NK-92 treated with Interleukin-12 subunit alpha and Interleukin-12 subunit beta, amount 100 ng/mL, for 24 hours (cell line): ENCODE results near the gene SMCR8.
"Not testable (repeated sequence)": the region's sequence is repeated elsewhere in the genome, so short reads cannot be mapped to it uniquely, and the experiment has no call there.

Experiments used
- DNase-seq: peaks from one replicate; lab custom pipeline; 2025; lab: John Stamatoyannopoulos, UW

SMCR8 gene

DNA sequence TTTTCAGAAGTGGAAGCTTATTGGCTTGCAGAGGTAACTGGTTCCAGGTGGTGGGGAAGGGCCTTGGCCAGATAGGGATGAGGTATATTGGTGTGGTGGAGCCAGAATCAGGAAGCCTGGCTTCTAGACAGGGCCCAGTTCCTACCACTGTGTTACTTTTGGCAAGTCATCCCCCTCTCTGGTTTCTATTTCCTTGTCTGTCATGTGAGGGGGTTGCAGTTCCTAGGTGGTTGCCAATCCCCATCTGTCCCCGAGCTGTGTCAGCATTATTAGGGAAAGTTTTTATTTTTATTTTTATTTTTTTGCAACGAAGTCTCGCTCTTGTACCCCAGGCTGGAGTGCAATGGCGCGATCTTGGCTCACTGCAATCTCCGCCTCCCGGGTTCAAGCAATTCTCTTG lies 3.0 kb downstream of the SMCR8 start:
- DNase-seq: no peak

DNA sequence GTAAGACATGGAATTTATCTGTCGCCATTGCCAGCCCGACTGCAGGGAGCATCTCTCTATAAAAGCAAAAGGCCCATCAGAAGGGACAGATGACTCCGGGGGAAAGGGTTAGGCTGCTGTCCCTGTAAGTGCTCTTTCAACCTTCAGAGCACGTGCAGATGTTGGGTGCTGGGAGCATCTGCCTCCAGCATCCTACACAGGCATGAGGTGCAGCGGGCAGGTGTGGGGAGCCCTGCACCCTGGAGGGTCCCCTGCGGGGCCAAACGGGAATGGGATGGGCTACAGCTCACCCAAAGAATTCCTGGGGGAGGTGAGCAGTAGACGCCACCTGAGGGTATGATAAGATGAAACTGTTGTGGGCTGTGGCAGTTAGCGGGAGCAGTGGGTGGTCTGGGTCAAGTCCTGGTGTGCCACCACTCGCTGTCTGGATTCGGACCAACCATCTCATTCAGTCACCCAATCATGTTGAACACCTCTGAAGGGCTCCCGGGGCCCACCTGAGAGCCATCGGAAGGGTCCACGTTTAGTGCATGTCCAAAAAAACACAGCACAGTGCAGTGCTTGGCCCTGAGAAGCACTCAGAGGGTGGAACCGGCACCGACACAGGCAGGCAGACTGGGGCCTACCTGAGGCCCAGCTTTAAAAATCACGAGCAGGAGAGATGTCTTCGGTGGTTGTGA lies 3.8 kb downstream of the SMCR8 start:
- no peak for DNase-seq

- DNase-seq: no peak
Observed at GRCh38 chr17:18319604-18320256, 4.6 kb downstream of the SMCR8 start.

DNA sequence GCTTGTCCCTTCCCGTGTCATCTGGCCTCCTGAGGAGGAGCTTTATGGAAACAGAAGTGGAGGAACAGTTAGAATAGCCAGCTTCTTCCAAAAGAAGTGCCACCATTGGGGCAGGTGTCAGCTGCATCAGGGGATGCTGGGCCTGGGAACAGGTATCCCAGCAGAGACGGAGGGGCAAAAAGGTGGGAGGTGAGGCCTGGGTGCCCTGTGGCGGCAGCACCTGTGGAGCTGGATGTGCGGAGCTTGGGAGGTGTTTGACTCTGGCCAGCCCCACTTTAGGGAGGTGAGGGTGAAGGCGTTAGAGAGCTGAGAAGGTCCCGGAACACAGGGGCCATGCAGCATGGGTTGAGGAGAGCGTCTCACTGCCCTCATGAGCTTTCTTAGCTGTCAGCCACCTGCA lies 5.2 kb downstream of the SMCR8 start:
- DNase-seq: no peak

- no peak for DNase-seq
Observed at GRCh38 chr17:18321309-18321708, 6.2 kb downstream of the SMCR8 start.

DNA sequence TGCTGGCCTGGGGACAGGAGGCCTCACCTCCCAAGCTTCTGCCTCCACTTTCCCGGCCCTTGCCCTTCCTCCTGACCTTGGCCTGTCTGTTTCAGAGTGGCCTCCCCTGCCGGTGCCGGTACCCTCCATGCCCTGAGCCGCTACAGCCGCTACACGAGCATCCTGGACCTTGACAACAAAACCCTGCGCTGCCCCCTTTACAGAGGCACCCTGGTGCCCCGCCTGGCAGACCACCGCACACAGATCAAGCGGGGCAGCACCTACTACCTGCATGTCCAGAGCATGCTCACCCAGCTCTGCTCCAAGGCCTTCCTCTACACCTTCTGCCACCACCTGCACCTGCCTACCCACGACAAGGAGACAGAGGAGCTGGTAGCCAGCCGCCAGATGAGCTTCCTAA lies 7.4 kb downstream of the SMCR8 start:
- DNase-seq: no peak

- DNase-seq: no peak
Observed at GRCh38 chr17:18323007-18323406, 7.9 kb downstream of the SMCR8 start.

DNA sequence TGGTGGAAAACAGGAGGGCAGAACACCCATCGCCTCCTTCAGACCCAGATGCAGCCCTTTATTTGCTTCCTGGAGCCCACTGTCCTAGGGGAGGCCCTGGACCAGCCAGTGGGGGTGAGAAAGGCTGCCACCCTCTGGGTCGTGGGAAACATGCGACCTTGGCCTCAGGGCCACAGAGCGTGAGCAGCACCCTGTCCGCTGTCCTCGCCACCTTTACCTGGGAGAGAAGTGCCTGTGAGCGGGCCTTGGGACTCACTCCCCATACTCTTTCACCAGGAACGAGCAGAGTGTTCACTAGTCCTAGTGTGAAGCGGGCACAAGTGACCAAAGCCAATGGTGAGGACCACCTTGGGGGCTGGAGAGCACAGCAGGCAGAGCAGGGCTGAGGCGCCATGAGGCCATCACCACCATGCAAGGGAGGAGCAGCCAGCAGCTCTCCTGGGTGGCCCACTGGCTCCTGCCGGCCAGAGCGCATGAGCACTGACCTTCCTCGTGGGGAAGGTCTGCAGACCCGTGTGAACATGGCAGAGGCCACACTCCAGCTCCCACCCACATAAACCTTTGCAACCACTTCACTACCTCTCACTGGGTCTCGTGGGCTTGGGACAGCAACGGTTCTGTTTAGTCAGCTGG lies 8.5 kb downstream of the SMCR8 start:
- DNase-seq: no peak

DNA sequence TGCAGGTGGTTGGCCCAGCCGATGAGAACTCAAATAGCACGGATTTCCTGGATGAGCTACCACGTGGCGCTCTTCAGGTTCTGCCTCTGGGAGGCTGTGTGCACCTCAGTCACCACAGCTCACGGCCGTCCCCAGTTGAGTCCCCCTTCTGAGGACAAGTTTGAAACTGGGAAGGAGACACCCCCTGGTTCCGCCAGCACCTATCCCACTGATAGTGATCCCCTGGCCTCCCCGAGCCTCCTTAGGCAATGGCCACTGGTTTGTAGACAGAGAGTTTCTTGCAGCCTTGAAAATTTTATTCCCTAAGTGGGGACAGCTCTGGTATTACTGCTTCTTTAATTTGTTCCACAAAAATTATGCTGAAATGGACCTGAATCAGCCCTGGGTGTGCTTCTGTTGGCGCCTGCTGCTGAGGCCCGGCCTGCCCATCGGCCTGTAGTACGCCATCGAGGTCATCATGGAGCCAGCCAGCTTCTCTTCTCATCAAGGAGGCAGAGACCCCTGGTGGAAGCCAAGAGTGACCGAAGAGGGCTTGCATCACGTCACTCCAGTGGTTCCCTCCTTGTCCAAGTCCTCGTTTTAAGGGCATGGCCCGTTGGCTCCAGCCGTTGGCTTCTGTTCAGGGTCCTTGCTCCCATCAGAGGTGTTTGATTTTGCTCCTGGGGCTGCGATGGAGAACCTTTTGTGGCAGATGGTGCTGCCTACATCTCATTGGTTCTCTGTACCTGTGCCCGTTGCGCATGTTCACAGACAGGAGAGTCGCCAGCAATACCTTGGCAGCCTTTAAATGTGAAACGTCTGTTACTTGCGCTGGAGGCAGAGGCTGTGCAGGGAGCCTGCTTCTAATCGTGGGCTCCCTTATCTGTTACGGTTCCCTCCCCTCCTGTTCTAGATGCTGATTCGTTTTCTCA lies 9.3 kb downstream of the SMCR8 start:
- no peak for DNase-seq

DNA sequence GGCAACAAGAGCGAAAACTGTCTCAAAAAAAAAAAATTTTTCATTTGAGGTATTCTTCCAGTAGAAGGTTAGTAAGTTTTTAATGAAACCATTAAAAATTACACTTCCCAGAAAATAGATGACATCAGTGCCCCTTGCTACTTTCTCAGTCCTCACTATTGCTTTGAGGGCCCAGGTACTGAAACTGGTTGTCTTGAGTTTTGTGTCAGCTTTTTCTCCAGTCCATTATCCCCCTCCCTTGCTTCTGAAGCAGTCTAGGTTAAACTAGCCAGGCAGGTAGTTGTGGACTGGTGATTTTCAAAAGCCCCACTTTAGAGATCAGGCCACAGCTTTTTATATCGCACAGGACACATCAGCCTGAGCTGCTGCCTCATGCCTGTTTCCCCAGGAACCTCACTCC lies 10.9 kb downstream of the SMCR8 start:
- no peak for DNase-seq

DNA sequence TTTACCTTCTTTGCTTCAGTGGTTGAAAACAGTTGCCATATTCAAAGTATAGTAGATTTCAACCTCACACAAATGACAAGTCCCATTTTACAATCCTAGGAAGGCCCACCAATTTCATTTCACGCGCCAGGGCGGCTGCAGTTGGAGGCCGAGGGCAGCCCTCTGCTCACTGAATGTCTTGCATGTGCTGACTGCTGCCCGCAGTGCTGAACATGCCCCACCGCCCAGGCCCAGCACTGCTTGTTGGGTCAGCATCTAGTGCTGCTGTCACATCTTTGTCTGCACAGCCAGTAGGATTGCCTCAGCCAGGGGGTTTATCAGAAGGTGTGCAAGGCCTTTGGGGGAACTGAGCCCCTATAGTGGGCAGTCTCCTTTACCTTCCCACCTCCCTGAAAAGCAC lies 11.5 kb downstream of the SMCR8 start:
- DNase-seq: no peak

DNA sequence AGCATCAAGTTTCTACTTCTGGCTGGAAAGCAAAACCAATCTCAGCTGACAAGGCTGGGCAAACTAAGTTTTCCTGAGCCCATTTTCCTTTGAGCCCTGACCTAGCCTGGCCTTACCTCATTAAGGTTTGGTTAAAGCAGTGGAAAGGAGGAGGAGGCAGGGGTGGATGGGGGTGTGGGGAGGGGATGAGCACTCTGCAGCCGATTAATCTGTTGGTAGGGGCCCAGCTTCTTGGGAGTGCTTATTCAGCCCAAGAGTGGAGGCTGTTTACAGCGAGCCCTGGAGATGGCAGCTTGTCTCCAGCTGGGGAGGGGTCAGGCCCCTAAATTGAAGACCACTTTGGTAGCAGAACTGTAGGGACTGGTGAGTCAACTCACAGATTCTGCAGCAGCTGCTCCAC lies 12.0 kb downstream of the SMCR8 start:
- DNase-seq: no peak

DNA sequence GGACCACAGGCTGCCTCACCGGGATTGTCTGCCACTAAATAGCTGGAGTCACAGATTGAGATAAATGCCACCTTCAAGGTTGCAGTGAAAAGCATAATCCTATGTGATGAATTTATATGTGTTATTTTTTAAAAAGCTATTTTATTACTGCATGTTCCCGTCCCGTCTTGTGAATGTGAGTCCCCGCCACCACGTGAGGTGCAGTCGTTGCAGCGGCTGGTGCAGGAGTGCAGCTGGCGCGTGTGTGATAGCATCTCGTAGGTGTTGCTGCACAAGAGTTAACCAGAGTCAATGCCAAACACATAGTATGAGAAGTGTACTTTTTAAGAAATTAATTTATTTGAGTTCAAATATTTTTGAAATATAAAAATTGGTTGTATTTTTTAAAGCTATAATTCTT lies 12.5 kb downstream of the SMCR8 start:
- DNase-seq: no peak

DNA sequence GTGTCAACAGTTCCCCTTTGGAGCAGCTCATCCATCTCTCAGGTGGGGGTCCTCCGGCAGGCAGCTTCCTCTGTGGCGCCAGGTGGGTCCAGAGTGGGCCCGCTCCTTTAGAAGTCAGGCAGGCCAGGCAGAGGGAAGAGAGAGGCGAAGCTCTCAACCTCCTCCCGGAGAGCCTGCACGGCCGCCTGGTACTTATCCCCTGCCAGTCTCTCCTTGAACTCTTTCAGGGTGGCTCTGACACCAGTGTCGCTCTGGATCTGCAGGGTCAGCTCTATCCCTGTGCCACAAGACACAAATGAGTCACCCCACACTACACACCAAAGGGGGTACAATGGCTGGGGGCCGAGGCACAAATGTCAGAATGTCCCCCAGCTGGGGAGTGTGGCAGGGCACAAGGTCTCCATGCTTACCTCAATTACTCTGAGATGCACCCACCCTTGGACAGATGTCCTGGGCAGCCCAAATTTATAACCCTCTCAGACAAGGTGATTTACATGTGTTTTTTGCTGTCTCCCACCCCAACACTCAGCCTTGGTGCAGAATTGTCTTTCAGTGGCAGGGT lies 13.6 kb downstream of the SMCR8 start:
- DNase-seq: no peak

GRCh38 chr17:18331879-18332278 lies 16.8 kb downstream of the SMCR8 start:
- no peak for DNase-seq

DNA sequence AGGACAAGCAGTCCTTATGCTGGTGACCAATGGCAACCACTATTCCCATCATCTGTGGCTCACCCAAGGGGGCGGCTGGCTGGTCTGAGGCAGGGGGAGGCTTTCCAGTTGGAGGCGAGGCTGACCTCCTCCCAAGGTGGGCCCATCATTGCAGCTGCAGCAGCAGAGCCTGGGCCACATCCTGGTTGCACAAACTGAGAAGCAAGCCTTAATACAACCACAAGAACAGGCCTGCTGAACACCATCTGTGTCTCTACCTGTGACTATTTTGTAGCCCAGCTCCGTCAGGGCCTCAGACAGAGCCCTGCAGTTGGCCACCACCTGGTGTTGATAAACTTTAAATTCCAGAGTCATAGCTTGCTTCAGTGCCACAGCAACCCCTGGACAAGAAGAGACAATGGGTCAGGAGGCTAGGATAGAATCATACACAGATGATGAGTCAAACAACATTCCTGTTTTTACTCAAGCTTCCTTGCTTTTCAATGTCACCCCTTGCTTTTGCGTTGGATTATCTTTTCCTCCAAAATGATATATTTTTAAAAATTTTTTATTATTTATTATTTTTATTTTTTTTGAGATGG lies 17.9 kb downstream of the SMCR8 start:
- no peak for DNase-seq

DNA sequence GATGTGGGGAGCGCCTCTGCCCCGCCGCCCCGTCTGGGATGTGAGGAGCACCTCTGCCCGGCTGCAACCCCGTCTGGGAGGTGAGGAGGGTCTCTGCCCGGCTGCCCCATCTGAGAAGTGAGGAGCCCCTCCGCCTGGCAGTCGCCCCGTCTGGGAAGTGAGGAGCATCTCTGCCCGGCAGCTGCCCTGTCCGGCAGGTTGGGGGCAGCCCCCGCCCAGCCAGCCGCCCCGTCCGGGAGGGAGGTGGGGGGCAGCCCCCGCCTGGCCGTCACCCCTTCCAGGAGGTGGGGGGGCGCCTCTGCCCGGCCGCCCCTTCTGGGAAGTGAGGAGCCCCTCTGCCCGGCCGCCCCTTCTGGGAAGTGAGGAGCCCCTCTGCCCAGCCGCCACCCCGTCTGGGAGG lies 23.1 kb downstream of the SMCR8 start:
- DNase-seq: not testable (repeated sequence)

GRCh38 chr17:18339933-18340332 lies 24.8 kb downstream of the SMCR8 start:
- no peak for DNase-seq

DNA sequence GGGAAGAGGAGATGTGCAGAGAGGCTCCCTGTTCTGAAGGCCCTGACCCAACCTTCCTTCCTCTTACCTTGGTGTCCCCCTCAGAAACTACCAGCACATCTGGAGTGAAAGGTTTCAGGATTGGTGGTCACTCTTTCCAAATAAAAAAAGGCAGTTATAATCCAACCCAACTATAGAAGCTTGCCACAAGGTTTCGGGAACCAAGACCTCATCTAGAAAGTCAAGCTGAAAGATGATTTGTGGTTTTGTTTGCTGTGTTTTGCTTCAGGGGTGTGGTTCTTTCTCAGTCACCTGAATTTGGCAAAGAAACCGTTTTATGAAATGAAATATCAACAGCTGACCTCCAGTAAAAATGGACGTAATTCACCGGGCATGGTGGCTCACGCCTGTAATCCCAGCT lies 28.9 kb downstream of the SMCR8 start:
- no peak for DNase-seq

GRCh38 chr17:18353541-18353940 lies 38.4 kb downstream of the SMCR8 start:
- no peak for DNase-seq

GRCh38 chr17:18356624-18357023 lies 41.5 kb downstream of the SMCR8 start:
- DNase-seq: no peak

- no peak for DNase-seq
Observed at GRCh38 chr17:18360518-18360917, 45.4 kb downstream of the SMCR8 start.
